Measurements from ENCODE around the gene RNF8. TPM values are rescaled to one million over a fixed set of nuclear protein-coding genes. Genes with fewer than 3 reads are reported as not detected.

The RNF8 gene
- total RNA-seq, 2 experiments from 2014 or later, result 20.6 to 23.8 TPM

DNA sequence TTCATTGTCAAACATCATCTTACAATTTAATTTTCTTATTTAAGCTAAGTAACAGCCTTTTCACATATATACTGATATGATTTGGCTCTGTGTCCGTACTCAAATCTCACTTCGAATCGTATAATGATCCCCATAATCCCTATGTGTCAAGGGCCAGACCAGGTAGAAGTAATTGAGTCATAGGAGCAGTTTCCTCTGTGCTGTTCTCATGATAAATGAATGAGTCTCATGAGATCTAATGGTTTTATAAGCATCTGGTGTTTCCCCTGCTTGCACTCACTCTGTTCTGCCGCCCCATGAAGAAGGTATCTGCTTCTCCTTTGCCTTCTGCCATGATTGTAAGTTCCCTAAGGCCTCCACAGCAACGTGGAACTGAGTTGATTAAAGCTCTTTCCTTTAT, 54.2 kb downstream of the RNF8 start:
- Mint-ChIP-seq H3K27me3 (no peaks in the 10 kb centered on the region), H3K4me1 (no peaks in the 10 kb centered on the region), H3K36me3 (ENCODE audit: low read depth) (no peaks in the 10 kb centered on the region), H3K9me3 (ENCODE audit: low read depth) (no peaks in the 10 kb centered on the region), H3K27ac (no peak overlapping the region), H3K4me3 (no peak overlapping the region)
- intact Hi-C loops (cut with DNase I, micrococcal nuclease), result no loop called here
- peak; percentile 51 for ATAC-seq
- ChIA-PET CTCF (no interaction called here), POLR2A (no interaction called here)
- no peak for DNase-seq

DNA sequence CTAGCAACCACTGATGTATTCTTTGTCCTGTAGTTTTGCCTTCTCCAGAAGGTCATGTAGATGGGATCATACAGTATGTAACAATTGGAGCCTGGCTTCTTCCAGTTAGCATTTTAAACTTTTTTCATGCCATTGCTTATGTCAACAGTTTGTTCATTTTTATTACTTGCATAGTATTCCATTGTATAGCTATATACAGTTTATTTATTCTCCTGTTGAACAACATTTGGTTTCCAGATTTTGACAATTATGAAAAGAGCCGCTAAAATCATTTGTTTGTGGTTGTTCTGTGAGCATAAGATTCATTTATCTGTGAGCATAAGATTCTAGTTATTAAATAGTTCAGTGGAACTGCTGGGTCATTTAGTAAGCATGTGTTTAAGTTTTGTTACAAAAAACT, 55.7 kb downstream of the RNF8 start:
- POLR2A ChIA-PET, result no interaction called here
- intact Hi-C loops (cut with DNase I, micrococcal nuclease), result no loop called here
- Mint-ChIP-seq H3K27me3 (no peaks in the 10 kb centered on the region), H3K27ac (no peak overlapping the region), H3K4me3 (no peak overlapping the region), H3K4me1 (no peaks in the 10 kb centered on the region), H3K9me3 (ENCODE audit: low read depth) (no peaks in the 10 kb centered on the region), H3K36me3 (ENCODE audit: low read depth) (no peaks in the 10 kb centered on the region)
- no peak for ATAC-seq
- CTCF ChIA-PET, result no interaction called here
- no peak for DNase-seq

DNA sequence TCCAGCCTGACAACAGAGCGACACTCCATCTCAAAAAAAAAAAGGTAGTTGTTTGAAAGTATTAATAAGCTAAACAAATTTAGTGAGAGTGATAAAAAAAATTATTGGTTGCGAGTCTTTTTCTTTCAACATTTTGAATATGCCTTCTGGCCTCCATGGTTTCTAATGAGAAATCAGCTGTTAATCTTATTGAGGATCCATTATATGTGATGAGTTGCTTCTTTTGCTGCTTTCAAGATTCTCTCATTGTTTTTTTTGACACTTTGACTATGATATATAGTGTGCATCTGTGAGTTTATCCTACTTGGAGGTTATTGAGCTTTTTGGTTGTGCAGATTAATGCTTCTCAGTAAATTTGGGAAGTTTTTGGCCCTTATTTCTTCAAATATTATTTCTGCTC, 63.6 kb downstream of the RNF8 start:
- Mint-ChIP-seq H3K4me3 (no peak overlapping the region), H3K9me3 (ENCODE audit: low read depth) (no peaks in the 10 kb centered on the region), H3K27ac (no peak overlapping the region), H3K27me3 (no peaks in the 10 kb centered on the region), H3K4me1 (no peaks in the 10 kb centered on the region), H3K36me3 (ENCODE audit: low read depth) (no peaks in the 10 kb centered on the region)
- intact Hi-C loops (cut with DNase I, micrococcal nuclease), result loop anchor here in 1 of 2 experiments (5.0 kb wide), 1 partner anchor 190 kb away; no protein-coding TSS in a partner anchor
- ATAC-seq (no peak), DNase-seq (no peak)
- ChIA-PET POLR2A (no interaction called here), CTCF (no interaction called here)

DNA sequence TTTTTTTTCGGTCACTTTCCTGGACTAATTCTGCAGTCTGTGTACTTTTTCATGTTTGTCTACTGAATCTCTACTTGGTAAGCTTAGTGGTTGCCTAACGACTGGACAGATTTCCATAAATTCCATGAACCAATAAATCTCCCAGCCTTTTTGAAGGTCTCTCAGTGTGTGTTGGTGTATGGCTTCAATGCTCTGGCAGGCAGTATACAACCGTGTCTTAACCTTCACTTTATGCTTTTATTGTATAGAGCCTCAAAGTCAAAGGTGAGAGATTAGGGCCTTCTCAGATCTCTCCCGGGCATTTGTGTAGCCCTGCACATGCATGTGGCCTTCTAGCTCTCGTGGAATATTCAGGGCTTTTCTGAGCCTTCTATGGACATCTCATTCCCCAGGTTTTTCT, 64.9 kb downstream of the RNF8 start:
- H3K4me1 Mint-ChIP-seq, result no peaks in the 10 kb centered on the region
- intact Hi-C loops (cut with DNase I, micrococcal nuclease), result loop anchor here in 1 of 2 experiments (5.0 kb wide), 1 partner anchor 191 kb away; no protein-coding TSS in a partner anchor
- H3K27me3 Mint-ChIP-seq, result no peaks in the 10 kb centered on the region
- no peaks in the 10 kb centered on the region for H3K36me3 Mint-ChIP-seq (ENCODE audit: low read depth)
- ChIA-PET POLR2A (no interaction called here), CTCF (interaction anchor here (0.7 kb wide), 1 partner anchor 102 kb away, joined by 4 read pairs; no protein-coding TSS in a partner anchor)
- DNase-seq (no peak), ATAC-seq (no peak)
- no peak overlapping the region for H3K27ac Mint-ChIP-seq
- H3K4me3 Mint-ChIP-seq, result no peak overlapping the region
- H3K9me3 Mint-ChIP-seq (ENCODE audit: low read depth), result no peaks in the 10 kb centered on the region

DNA sequence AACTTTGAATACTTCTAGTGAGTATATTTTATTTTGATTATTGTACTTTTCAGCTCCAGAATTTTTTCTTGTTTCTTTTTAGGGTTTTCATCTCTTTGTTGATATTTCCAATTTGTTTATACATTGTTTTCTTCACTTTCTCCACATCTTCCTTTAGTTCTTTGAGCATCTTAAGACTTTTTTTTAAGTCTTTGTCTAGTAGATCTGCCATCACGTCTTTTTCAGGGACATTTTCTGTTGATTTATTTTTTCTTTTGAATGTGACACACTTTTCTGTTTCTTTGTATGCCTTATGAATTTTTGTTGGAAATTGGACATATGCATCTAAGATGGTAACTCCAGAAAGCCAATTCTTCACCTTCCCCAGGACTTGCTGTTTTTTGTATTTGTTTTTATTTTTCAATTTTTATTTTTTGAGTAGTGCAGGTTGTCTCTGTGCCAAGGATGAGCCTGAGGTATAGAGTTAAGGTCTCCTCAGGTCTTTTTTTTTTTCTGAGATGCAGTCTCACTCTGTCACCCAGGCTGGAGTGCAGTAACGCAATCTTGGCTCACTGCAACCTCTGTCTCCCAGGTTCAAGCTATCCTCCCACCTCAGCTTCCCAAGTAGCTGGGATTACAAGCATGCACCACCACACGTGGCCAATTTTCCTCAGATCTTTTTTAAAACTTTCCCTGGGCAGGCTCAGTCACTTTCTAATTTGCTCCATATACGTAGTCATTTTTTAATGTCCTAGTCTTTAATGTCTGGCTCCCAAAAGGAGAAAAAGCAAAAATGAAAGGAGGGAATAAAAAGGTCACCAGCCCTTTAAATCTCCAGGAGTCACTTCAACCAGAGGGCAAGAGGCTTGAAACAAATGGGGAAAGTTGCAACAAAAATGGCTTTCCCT, 72.5 kb downstream of the RNF8 start:
- H3K4me1 Mint-ChIP-seq, result no peaks in the 10 kb centered on the region
- intact Hi-C loops (cut with DNase I, micrococcal nuclease), result no loop called here
- H3K4me3 Mint-ChIP-seq, result no peak overlapping the region
- H3K9me3 Mint-ChIP-seq (ENCODE audit: low read depth), result no peaks in the 10 kb centered on the region
- DNase-seq (no peak), ATAC-seq (no peak)
- ChIA-PET CTCF (interaction anchor here (0.5 to 1.0 kb wide), 2 partner anchors 8 to 46 kb away, joined by 3 to 4 read pairs; no protein-coding TSS in a partner anchor), POLR2A (interaction anchor here (0.7 kb wide), 1 partner anchor 11 kb away, joined by 3 read pairs; no protein-coding TSS in a partner anchor)
- H3K27me3 Mint-ChIP-seq, result peaks cover 11% of the 10 kb centered on the region
- no peaks in the 10 kb centered on the region for H3K36me3 Mint-ChIP-seq (ENCODE audit: low read depth)
- no peak overlapping the region for H3K27ac Mint-ChIP-seq

DNA sequence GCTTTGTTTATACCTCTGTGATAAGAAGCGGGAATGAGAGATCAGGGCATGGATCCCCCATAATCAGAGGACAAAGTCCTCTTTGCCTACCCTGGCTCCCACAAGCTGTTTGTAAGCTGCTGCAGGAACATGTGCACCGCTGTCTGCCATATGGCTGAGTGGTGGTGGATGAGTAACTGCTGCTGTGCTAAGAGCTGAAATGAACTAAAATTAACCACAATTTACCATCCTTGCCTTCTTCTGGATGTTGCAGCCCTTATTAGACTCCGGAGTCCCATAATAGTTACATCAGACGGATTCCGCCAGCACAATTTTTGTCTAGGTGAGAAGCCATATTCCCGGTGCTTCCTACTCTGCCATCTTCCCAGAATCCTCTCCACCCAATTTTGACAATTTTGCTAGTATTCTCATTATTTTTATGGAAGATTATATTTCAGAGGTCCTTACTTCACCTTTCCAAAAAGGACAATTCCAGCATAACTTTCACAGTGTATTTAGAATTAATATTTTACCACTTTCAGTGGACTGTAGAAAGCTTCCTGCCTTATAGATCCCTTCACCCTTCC, 73.2 kb downstream of the RNF8 start:
- DNase-seq (no peak), ATAC-seq (no peak)
- POLR2A ChIA-PET, result interaction anchor here (0.5 to 0.7 kb wide), 2 partner anchors 12 to 23 kb away, joined by 3 read pairs; no protein-coding TSS in a partner anchor
- H3K27ac Mint-ChIP-seq, result no peak overlapping the region
- peaks cover 11% of the 10 kb centered on the region for H3K27me3 Mint-ChIP-seq
- H3K9me3 Mint-ChIP-seq (ENCODE audit: low read depth), result no peaks in the 10 kb centered on the region
- CTCF ChIA-PET, result interaction anchor here (0.7 kb wide), 1 partner anchor 101 kb away, joined by 3 read pairs; no protein-coding TSS in a partner anchor
- H3K36me3 Mint-ChIP-seq (ENCODE audit: low read depth), result no peaks in the 10 kb centered on the region
- intact Hi-C loops (cut with DNase I, micrococcal nuclease), result no loop called here
- H3K4me3 Mint-ChIP-seq, result no peak overlapping the region
- no peaks in the 10 kb centered on the region for H3K4me1 Mint-ChIP-seq

DNA sequence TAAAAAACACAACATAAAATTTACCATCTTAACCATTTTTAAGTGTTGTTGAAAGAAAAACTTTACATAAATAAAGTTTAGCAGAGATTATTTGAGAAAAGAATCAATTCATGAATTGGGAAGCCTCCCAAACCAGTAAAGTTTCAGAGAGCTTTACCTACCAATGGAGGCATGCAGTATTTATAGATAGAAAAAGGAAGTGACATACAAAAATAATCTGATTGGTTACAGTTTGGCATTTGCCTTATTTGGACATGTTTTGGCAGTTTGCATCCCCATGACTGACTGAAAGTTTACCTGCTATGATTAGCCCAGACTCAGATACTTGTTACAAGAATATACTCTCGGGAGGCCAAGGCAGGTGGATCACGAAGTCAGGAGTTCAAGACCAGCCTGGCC, 75.6 kb downstream of the RNF8 start:
- Mint-ChIP-seq H3K9me3 (ENCODE audit: low read depth) (no peaks in the 10 kb centered on the region), H3K36me3 (ENCODE audit: low read depth) (peaks cover 7% of the 10 kb centered on the region), H3K4me1 (peaks cover 10% of the 10 kb centered on the region), H3K27me3 (peaks cover 11% of the 10 kb centered on the region), H3K4me3 (no peak overlapping the region), H3K27ac (no peak overlapping the region)
- ATAC-seq, result no peak
- DNase-seq, result no peak
- ChIA-PET CTCF (no interaction called here), POLR2A (no interaction called here)
- intact Hi-C loops (cut with DNase I, micrococcal nuclease), result no loop called here

DNA sequence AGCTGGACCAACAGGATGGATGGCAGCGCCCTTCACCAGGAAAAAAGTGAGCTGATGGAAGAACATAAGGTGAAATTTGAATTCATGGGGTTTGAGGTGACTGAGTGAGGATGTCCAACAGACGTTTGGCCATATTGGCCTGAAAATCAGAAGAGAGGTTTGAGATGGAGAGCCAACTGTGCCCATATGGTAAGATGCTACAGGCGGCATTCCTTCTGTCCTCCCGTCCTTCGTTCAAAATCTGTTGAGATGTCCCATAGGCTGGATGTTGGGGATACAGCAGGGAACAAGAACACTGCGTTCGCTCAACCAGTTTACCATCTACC, 78.8 kb downstream of the RNF8 start:
- Mint-ChIP-seq H3K27ac (peak overlapping the region; percentile 99), H3K36me3 (ENCODE audit: low read depth) (peaks cover 27% of the 10 kb centered on the region), H3K4me3 (peak overlapping the region; percentile 98), H3K27me3 (peaks cover 9% of the 10 kb centered on the region), H3K9me3 (ENCODE audit: low read depth) (no peaks in the 10 kb centered on the region), H3K4me1 (peaks cover 31% of the 10 kb centered on the region)
- no peak for DNase-seq
- intact Hi-C loops (cut with DNase I, micrococcal nuclease), result loop anchor here in 1 of 2 experiments (2.0 to 10.0 kb wide), 3 partner anchors 264 to 545 kb away; partner anchors contain the start of gene C6orf89
- ChIA-PET POLR2A (interaction anchor here (0.6 kb wide), 2 partner anchors 12 to 447 kb away, joined by 3 to 5 read pairs; partner anchors contain the start of gene MTCH1), CTCF (interaction anchor here (0.8 to 1.3 kb wide), 4 partner anchors 9 to 412 kb away, joined by 3 to 4 read pairs (median 4); no protein-coding TSS in a partner anchor)
- no peak for ATAC-seq

DNA sequence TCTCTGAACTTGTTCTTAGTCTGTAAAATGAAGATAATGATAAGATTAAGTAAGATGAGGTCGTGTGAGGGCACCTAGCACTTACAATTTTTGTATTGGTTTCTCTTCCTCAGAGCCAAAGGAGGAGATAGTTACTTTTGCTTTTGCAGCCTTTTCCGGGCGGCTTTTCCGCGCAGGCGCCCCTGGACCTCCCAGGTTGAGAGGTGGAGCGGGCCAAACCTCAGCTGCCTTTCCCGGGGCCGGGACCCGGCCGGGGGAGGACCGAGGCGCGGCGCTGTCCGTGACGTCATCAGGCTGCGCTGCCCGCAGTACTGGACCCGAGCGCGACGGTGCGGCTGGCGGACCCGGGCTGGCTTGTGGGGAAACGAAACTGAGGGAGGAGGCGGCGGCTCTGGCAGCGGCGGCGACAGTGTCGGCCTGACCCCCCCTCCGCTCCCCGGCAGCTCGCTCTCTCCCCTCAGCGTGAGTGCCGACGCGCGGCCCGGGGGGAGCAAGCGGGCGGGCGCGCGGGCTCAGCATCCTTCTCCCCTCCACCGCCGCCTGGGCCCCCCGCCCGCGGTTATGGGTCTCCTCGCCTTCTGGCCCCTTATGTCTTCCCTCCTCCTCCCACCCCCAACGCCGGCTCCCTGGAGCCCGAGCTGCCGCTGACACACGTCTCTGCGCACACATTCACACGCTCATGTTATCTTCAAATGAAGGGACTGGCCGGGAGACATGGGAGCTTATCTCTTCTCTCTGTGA, 79.3 kb downstream of the RNF8 start, which contains the start of gene CMTR1:
Gene CMTR1, plus strand, starts transcription at position 306 of the 741 bp plus-strand sequence. CDS start 2,409 bp downstream, outside the sequence.
- intact Hi-C loops (cut with DNase I, micrococcal nuclease), result loop anchor here in 1 of 2 experiments (1.0 to 10.0 kb wide), 9 partner anchors 66 to 1270 kb away; partner anchors contain the start of genes C6orf89, CCDC167, GLO1 and TBC1D22B
- POLR2A ChIA-PET, result interaction anchor here (0.6 to 0.8 kb wide), 4 partner anchors 11 to 447 kb away, joined by 3 to 5 read pairs (median 3); partner anchors contain the start of gene MTCH1
- Mint-ChIP-seq H3K36me3 (ENCODE audit: low read depth) (peaks cover 32% of the 10 kb centered on the region), H3K4me3 (peak within 1 kb of the TSS; percentile 98), H3K27me3 (peaks cover 4% of the 10 kb centered on the region), H3K9me3 (ENCODE audit: low read depth) (no peaks in the 10 kb centered on the region), H3K4me1 (peaks cover 36% of the 10 kb centered on the region), H3K27ac (peak within 1 kb of the TSS; percentile 99)
- ATAC-seq (peak; percentile 88), DNase-seq (peak; percentile 98)
- CTCF ChIA-PET, result interaction anchor here (0.5 to 1.4 kb wide), 15 partner anchors 9 to 557 kb away, joined by 3 to 5 read pairs (median 3); partner anchors contain the start of gene CCDC167

DNA sequence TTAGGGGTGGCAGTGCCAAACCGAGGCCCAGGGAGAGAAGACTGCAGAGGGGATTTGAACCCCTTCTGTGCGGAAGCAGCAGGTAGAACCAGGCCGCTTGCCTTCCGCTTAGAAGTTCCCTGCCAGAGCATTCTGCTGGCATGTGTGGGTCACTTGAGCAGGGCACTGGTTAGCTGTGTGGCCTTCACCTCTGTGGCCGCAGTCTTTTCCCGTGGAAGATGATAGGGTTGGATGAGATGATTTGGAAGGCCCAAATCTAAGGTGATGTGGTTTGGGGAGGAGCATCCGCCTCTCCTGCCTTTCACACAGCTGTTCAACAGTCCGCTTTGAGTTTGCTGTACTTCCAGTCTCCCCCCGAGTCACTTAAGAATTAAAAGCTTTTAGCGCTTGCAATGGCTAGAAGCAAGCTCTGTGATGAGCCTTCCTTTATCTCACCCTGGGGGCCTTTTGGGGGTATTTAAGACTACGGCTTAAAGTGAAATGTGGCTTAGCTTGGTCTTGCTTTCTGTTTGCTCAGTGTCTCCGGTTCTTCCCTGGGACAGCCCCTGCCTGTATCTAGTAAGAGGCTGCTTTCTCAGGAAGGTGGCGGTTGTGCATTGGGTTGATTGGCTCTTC, 80.0 kb downstream of the RNF8 start:
- H3K4me1 Mint-ChIP-seq, result peaks cover 36% of the 10 kb centered on the region
- ChIA-PET CTCF (interaction anchor here (0.5 to 1.4 kb wide), 14 partner anchors 8 to 558 kb away, joined by 3 to 5 read pairs (median 3); partner anchors contain the start of gene CCDC167), POLR2A (interaction anchor here (0.7 to 0.8 kb wide), 5 partner anchors 10 to 448 kb away, joined by 3 to 5 read pairs (median 3); partner anchors contain the start of genes MTCH1, TBC1D22B and TMEM217)
- H3K27ac Mint-ChIP-seq, result peak overlapping the region; percentile 99
- intact Hi-C loops (cut with DNase I, micrococcal nuclease), result loop anchor here in 1 of 2 experiments (1.0 to 10.0 kb wide), 9 partner anchors 66 to 1270 kb away; partner anchors contain the start of genes C6orf89, CCDC167, GLO1 and TBC1D22B
- DNase-seq (peak; percentile 76), ATAC-seq (peak; percentile 71)
- H3K27me3 Mint-ChIP-seq, result peaks cover 3% of the 10 kb centered on the region
- peaks cover 35% of the 10 kb centered on the region for H3K36me3 Mint-ChIP-seq (ENCODE audit: low read depth)
- peak overlapping the region; percentile 98 for H3K4me3 Mint-ChIP-seq
- H3K9me3 Mint-ChIP-seq (ENCODE audit: low read depth), result no peaks in the 10 kb centered on the region

All from activated CD4-positive, alpha-beta T cell treated with anti-CD3 and anti-CD28 coated beads for 36 hours (primary cell).